ENCODE results near the gene EYA2. TPM values are rescaled to one million over a fixed set of nuclear protein-coding genes. Genes with fewer than 3 reads are reported as not detected.
"Not testable (repeated sequence)": the region's sequence is repeated elsewhere in the genome, so short reads cannot be mapped to it uniquely, and the experiment has no call there.

Gene EYA2
- total and polyA plus RNA-seq, 4 donors = 0.17 to 0.54 (median 0.23) TPM; not detected in 1

DNA sequence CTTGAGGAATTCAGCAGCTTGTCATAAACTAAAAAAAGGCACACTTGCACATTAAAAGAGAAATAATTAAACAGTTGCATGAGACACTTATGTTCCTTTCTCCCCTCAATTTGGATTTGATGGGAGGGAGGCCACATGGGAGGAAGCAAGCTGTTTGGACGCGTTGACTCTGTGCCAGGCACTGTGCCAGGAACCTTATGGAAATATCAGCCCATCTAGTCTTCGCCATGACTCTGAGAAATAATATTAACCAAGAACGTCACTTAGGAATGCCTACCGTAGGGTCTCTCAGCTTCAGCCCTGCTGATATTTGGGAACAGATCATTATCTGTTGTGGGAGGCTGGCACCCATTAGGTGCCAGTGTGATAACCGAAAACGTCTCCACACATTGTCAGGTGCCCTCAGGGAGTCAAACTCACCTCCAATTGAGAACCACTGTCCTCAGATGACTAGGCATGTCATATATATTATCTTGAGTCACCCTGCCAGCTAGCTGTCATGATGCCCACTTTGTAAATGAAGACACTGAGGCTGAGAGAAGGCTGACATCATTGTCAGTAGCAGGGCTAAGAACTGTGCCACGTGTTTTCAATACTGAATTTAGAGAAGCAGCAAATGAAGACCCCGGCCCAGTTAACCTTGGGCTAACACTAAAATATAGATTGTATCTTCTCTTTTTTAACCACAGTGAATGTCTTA lies 36.1 kb downstream of the EYA2 start (continued):
- TF ChIP-seq RAD21 (IDR thresholded peaks at IDR 0.05) (no peak), YY1 (IDR thresholded peaks at IDR 0.05) (no peak)

GRCh38 chr20:46931699-46932098 lies 37.1 kb downstream of the EYA2 start:
- H3K4me3 ChIP-seq (ENCODE audit: low read depth in 1 of 3, low read length in 3 of 3) = no peak overlapping the region
- H3K27me3 ChIP-seq (ENCODE audit: control insufficient read depth in 4 of 4, insufficient read depth in 4 of 4, low read length in 3 of 4) = no peaks in the 10 kb centered on the region
- H3K4me1 ChIP-seq (ENCODE audit: control insufficient read depth in 4 of 4, insufficient read depth in 4 of 4, low read length in 3 of 4) = no peaks in the 10 kb centered on the region
- no peak overlapping the region for H3K27ac ChIP-seq (ENCODE audit: low read depth in 1 of 2, low read length in 2 of 2)
- TF ChIP-seq ATF3 (IDR thresholded peaks at IDR 0.05) (no peak), REST (IDR thresholded peaks at IDR 0.05) (no peak), YY1 (IDR thresholded peaks at IDR 0.05) (no peak), JUND (IDR thresholded peaks at IDR 0.05) (no peak), GABPA (IDR thresholded peaks at IDR 0.05 in 1 of 2, conservative IDR thresholded peaks at IDR 0.05 in 1 of 2) (no peak), FOXA1 (IDR thresholded peaks at IDR 0.05) (no peak), HNF4G (IDR thresholded peaks at IDR 0.05) (no peak), SP1 (IDR thresholded peaks at IDR 0.05) (no peak), EGR1 (IDR thresholded peaks at IDR 0.05; ENCODE audit: low read depth in 2 of 2) (no peak), NR2F2 (IDR thresholded peaks at IDR 0.05) (no peak), FOXA2 (IDR thresholded peaks at IDR 0.05) (no peak), HNF4A (conservative IDR thresholded peaks at IDR 0.05) (no peak), RAD21 (IDR thresholded peaks at IDR 0.05) (no peak)
- TF ChIP-seq, protein P1, sequence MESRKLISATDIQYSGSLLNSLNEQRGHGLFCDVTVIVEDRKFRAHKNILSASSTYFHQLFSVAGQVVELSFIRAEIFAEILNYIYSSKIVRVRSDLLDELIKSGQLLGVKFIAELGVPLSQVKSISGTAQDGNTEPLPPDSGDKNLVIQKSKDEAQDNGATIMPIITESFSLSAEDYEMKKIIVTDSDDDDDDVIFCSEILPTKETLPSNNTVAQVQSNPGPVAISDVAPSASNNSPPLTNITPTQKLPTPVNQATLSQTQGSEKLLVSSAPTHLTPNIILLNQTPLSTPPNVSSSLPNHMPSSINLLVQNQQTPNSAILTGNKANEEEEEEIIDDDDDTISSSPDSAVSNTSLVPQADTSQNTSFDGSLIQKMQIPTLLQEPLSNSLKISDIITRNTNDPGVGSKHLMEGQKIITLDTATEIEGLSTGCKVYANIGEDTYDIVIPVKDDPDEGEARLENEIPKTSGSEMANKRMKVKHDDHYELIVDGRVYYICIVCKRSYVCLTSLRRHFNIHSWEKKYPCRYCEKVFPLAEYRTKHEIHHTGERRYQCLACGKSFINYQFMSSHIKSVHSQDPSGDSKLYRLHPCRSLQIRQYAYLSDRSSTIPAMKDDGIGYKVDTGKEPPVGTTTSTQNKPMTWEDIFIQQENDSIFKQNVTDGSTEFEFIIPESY (IDR thresholded peaks at IDR 0.05) = no peak
- TF ChIP-seq, protein P2, sequence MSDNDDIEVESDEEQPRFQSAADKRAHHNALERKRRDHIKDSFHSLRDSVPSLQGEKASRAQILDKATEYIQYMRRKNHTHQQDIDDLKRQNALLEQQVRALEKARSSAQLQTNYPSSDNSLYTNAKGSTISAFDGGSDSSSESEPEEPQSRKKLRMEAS (IDR thresholded peaks at IDR 0.05) = no peak
- TF ChIP-seq, protein P3, sequence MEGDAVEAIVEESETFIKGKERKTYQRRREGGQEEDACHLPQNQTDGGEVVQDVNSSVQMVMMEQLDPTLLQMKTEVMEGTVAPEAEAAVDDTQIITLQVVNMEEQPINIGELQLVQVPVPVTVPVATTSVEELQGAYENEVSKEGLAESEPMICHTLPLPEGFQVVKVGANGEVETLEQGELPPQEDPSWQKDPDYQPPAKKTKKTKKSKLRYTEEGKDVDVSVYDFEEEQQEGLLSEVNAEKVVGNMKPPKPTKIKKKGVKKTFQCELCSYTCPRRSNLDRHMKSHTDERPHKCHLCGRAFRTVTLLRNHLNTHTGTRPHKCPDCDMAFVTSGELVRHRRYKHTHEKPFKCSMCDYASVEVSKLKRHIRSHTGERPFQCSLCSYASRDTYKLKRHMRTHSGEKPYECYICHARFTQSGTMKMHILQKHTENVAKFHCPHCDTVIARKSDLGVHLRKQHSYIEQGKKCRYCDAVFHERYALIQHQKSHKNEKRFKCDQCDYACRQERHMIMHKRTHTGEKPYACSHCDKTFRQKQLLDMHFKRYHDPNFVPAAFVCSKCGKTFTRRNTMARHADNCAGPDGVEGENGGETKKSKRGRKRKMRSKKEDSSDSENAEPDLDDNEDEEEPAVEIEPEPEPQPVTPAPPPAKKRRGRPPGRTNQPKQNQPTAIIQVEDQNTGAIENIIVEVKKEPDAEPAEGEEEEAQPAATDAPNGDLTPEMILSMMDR (IDR thresholded peaks at IDR 0.05; ENCODE audit: low read depth, low read length, missing input control) = no peak
- DNase-seq (ENCODE audit: low spot score) = no peak
- H3K9me3 ChIP-seq (ENCODE audit: control insufficient read depth in 4 of 4, low read length in 3 of 4) = no peaks in the 10 kb centered on the region
- no peak overlapping the region for H3K9ac ChIP-seq (ENCODE audit: low read depth in 1 of 2, low read length in 2 of 2)
- WGBS = 77% methylated on average over 11 of the region's 11 CpGs
- H3K36me3 ChIP-seq (ENCODE audit: control insufficient read depth in 4 of 4, insufficient read depth in 3 of 4, low read depth in 1 of 4, low read length in 3 of 4) = no peaks in the 10 kb centered on the region

DNA sequence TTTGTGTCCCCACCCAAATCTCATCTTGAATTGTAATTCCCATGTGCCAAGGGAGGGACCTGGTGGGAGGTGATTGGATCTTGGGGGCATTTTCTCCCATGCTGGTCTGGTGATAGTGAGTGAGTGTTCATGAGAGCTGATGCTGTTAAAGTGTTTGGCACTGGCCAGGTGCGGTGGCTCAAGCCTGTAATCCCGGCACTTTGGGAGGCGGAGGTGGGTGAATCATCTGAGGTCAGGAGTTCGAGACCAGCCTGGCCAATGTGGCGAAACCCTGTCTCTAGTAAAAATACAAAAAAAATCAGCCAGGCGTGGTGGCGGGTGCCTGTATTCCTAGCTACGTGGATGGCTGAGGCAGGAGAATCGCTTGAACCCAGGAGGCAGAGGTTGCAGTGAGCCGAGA lies 37.8 kb downstream of the EYA2 start:
- H3K36me3 ChIP-seq (ENCODE audit: control insufficient read depth in 4 of 4, insufficient read depth in 3 of 4, low read depth in 1 of 4, low read length in 3 of 4); H3K9ac ChIP-seq (ENCODE audit: low read depth in 1 of 2, low read length in 2 of 2); H3K4me1 ChIP-seq (ENCODE audit: control insufficient read depth in 4 of 4, insufficient read depth in 4 of 4, low read length in 3 of 4); H3K27me3 ChIP-seq (ENCODE audit: control insufficient read depth in 4 of 4, insufficient read depth in 4 of 4, low read length in 3 of 4); H3K27ac ChIP-seq (ENCODE audit: low read depth in 1 of 2, low read length in 2 of 2); H3K4me3 ChIP-seq (ENCODE audit: low read depth in 1 of 3, low read length in 3 of 3); H3K9me3 ChIP-seq (ENCODE audit: control insufficient read depth in 4 of 4, low read length in 3 of 4); DNase-seq (ENCODE audit: low spot score): not testable (repeated sequence)
- WGBS = 91% methylated on average over 10 of the region's 10 CpGs
